Measurements from ENCODE around the gene CUTC.
"Not testable (repeated sequence)": the region's sequence is repeated elsewhere in the genome, so short reads cannot be mapped to it uniquely, and the experiment has no call there.

CUTC gene

DNA sequence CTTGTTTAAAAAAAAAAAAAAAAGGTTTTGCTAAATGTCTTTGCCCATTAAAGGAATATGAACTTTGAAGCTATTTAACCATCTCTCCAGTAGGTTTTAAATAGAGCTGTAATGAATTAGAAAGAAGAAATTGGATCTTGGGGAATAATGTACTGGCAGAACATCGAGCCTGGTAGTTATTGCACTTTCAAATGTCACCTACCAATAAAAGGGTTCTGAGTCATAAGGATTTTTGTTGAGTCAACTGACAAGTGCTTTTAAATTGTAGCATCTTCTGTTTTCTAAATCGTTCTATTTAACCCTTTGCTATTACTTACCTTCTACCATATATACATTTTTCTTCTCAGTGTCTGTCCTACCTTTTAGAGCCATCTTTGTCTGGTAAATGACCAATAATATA is 10.7 kb downstream of the CUTC start:
- peak; percentile 30 for DNase-seq (ENCODE audit: low spot score)

GRCh38 chr10:99743841-99744240 is 11.8 kb downstream of the CUTC start:
- peak; percentile 62 for DNase-seq (ENCODE audit: low spot score)

DNA sequence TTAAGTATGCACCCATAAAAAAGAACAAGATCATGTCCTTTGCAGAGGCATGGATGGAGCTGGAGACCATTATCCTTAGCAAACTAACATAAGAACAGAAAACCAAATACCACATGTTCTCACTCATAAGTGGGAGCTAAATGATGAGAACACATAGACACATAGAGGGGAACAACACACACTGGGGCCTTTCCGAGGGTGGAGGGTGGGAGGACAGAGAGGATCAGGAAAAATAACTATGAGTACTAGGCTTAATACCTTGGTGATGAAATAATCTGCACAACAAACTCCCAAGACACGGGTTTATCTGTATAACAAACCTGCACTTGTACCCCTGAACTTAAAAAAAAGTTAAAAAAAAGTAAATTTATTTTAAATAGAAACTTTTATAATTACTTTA is 14.1 kb downstream of the CUTC start:
- not testable (repeated sequence) for DNase-seq (ENCODE audit: low spot score)

DNA sequence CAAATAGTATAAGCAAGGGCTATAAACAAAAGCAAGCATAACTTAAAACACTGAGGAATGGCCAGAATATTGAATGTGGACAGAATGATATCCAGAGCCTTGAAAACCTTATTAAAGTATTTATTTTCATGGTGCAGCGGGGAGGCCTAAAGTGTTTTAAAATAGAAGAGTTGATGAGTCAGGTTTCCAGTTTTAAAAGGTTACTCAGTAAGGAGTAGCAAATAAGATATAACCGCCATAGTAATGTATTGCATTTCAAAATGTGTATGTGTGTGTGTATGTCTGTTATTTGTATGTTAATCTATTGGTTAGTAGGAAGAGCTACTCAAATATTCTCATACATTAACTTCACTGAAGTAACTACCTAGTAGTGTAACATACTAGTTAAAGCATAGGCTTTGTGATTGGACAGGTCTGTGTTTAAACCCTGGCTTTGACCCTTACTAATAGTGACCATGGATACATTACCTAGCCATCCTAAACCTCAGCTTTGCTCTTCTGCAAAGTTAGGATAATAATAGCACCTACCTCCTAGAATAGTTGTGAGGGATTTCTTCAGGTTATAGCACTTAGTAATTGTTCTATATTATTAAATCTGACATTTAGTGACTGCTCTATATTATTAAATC is 16.9 kb downstream of the CUTC start:
- DNase-seq (ENCODE audit: low spot score): no peak

DNA sequence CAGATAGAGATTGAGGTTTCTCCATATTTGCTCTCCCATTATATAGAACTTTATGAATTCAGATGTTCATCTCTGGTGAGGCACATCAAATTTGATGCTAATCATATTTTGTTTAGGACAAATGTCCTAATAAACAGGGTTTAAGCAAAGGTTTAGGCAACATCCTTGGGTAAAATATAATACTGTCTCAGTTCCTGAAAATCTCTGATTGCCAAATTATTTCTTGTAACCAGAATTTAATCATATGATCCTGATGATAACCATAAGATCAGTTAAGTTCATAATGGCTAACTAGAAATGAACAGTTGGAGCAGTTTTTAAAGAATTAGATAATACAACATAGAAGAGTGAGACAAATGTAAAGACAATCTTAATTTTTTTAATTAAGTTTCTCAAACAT is 18.6 kb downstream of the CUTC start:
- no peak for DNase-seq (ENCODE audit: low spot score)

GRCh38 chr10:99754670-99755069 is 22.6 kb downstream of the CUTC start:
- DNase-seq (ENCODE audit: low spot score): no peak

GRCh38 chr10:99756159-99756558 is 24.1 kb downstream of the CUTC start:
- DNase-seq (ENCODE audit: low spot score): no peak

GRCh38 chr10:99758211-99758891 is 26.3 kb downstream of the CUTC start:
- no peak for DNase-seq (ENCODE audit: low spot score)

GRCh38 chr10:99760321-99760720 is 28.3 kb downstream of the CUTC start:
- no peak for DNase-seq (ENCODE audit: low spot score)

DNA sequence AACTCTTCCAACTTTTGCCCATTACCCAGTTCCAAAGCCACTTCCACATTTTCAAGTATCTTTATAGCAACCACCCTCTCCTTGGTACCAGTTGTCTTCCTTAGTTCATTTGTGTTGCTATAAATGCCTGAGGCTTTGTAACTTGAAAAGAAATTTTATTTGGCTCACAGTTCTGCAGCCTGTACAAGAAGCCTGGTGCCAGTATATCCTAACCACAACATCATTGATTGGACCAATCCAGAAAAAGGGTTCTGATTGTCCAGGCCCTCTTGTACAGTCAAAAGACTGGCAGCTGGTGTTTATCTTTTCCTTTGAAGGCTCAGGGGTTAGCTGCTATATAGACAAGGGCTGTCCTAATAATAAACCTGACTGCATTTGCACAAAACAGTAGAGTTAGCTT is 29.3 kb downstream of the CUTC start:
- DNase-seq (ENCODE audit: low spot score): no peak

GRCh38 chr10:99765672-99766301 is 33.8 kb downstream of the CUTC start:
- DNase-seq (ENCODE audit: low spot score): no peak

DNA sequence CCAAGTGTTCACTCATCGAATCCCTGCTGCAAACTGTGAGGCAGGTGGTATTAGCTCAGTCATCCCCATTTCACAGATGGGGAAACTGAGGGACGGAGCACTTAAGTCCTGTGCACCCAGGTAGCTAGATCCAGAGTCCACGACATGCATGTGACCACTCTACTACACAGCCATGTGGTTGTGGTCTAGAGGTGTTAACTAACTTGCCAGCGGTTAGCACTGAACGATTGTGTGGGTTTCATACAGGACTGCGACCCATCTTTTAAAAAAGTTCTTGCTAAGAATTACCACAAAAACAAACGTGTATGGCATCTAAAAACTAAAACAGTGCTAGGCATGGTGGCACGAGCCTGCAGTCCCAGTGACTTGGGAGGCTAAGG is 34.3 kb downstream of the CUTC start:
- no peak for DNase-seq (ENCODE audit: low spot score)

DNA sequence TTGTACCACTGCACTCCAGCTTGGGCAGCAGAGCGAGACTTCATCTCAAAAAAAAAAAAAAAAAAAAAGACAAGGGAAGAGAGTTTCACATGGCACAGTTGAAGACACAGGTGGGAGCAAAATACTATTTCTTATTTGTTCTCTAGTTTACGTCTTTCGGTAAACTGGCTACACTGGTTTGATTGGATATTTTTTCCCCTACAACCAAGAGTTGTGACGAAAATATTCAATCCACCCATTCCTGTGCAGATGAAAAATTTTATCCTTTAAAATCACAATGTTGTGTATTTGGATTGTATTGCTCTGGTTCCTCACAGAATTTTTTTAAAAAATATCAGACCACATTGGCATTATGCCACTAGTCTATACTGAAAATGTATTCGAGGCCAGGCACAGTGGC is 35.9 kb downstream of the CUTC start:
- DNase-seq (ENCODE audit: low spot score): no peak

DNA sequence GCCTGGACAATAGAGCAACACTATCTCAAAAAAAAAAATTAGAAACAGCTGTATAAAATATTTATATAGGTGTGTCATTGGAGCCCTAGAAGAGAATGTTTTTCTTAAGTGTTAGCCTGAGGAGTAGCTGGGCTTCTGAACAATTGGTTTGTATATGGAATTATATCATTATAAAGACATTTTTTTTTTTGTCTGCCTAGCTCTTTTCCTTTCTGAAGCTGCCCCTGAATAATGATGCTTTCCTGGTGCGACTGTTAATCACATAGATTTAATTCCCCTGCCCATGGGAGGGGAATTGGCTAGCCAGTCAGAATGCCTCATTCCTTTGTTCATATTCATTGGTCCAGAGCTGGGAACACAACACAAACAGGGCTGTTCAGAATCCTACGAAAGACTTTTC is 36.5 kb downstream of the CUTC start:
- DNase-seq (ENCODE audit: low spot score): no peak

DNA sequence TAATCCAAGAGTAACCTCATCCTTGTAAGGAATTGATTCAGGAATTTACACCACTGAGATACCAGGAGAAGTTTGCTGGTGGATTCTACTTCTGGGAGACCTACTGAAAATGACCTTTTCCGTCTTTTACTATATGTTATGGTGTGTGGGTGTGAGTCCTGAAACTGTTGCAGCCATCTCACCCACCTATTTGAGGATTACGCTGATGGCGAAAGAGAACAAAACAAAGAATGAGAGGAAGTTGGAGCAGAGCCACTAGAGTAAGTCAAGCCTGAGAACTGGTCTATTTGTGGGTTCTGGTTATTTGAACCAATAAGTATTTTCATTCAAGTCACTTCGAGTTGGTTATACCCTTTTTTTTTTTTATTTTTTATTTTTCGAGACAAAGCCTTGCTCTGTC is 37.7 kb downstream of the CUTC start:
- no peak for DNase-seq (ENCODE audit: low spot score)

DNA sequence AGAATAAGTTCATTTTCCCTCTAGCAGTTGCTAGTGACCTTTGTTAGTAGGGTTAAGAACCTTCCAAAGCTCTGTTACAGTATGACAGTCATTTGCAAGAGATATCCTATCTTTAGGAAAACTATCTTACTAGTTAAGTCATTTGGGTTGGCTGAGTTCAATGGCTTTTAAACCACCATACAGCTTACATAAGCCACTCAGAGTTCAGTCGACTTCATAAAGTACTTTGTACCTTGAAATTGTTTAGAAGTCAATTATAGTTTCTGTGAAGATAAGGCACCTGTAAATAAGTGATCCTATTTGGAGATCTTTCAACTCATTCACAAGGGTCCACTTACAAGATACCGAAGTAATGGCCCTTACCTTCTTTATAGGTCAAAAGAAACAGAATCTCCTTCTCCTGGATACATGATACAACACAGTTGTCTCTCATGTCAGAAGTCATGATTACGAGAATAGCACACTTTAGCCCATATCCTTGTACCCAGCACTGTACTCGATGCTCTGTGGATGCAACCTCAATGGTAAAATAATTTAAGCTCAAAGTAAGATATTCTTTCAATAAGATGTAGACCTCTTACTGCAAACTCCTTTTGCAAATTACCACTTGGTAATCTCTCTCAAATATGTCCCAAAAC is 38.5 kb downstream of the CUTC start:
- no peak for DNase-seq (ENCODE audit: low spot score)

- peak; percentile 26 for DNase-seq (ENCODE audit: low spot score)
Observed at GRCh38 chr10:99775850-99776249, 43.8 kb downstream of the CUTC start.

DNA sequence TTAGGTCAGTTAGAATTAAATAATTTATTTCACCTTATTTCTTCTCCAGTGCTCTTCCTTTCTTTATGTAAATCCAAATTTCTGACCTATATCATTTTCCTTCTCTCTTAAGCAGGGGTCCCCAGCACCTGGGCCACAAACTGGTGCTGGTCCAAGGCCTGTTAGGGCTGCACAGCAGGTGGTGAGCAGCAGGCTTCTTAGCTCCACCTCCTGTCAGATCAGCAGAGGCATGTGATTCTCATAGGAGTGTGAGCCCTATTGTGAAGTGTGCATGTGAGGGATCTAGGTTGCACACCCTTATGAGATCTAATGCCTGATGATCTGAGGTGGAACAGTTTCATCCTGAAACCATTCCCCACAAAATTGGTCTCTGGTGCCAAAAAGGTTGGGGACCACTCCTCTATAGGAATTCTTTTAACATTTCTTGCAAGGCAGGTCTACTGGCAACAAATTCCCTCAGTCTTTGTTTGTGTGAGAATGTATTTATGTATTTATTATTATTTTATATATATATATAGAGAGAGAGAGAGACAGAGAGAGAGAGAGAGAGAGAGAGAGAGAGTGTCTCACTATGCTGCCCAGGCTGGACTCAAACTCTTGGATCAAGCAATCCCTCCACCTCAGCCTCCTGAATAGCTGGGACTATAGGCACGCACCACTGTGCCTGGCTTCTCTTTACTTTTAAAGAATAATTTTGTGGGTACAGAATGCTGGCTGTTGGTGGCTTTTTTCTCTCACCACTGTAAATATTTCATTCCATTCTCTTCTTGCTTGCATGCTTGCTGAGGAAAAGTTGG is 46.1 kb downstream of the CUTC start:
- DNase-seq (ENCODE audit: low spot score): no peak

- DNase-seq (ENCODE audit: low spot score): no peak
Observed at GRCh38 chr10:99779335-99779734, 47.3 kb downstream of the CUTC start.

GRCh38 chr10:99781734-99782429 is 49.8 kb downstream of the CUTC start:
- no peak for DNase-seq (ENCODE audit: low spot score)

GRCh38 chr10:99782447-99783286 is 50.6 kb downstream of the CUTC start, which contains the start of gene ABCC2:
Gene ABCC2 (plus strand): TSS chr10:99782640. CDS start chr10:99782845, 205 bp downstream.
- no peak for DNase-seq (ENCODE audit: low spot score)
